Endometrial microvascular endothelial cells (primary cell): Measurements from ENCODE around the gene CTBP1. TPM values are rescaled to one million over a fixed set of nuclear protein-coding genes. Genes with fewer than 3 reads are reported as not detected.
"Not testable (repeated sequence)": the region's sequence is repeated elsewhere in the genome, so short reads cannot be mapped to it uniquely, and the experiment has no call there.

Experiments used
- in situ Hi-C: cut with HindIII; loops from 2 replicates; pipeline ENCODE4 v1.10.0; 2017; ENCODE audit warnings: low sequenced_read_pairs, low pct_unique_long_range_greater_than_20kb; ENCODE audit errors: inconsistent ontology term
- total RNA-seq: library from RNA; depleted of rRNA; stranded (reverse); fragments of >200 nt; gene quantifications from one replicate; pipeline ENCODE4 v1.2.3, GENCODE V29; 2015; ENCODE audit errors: inconsistent ontology term

CTBP1 gene
- total RNA-seq, 1 donor from 2014 or later, result 237 TPM

DNA sequence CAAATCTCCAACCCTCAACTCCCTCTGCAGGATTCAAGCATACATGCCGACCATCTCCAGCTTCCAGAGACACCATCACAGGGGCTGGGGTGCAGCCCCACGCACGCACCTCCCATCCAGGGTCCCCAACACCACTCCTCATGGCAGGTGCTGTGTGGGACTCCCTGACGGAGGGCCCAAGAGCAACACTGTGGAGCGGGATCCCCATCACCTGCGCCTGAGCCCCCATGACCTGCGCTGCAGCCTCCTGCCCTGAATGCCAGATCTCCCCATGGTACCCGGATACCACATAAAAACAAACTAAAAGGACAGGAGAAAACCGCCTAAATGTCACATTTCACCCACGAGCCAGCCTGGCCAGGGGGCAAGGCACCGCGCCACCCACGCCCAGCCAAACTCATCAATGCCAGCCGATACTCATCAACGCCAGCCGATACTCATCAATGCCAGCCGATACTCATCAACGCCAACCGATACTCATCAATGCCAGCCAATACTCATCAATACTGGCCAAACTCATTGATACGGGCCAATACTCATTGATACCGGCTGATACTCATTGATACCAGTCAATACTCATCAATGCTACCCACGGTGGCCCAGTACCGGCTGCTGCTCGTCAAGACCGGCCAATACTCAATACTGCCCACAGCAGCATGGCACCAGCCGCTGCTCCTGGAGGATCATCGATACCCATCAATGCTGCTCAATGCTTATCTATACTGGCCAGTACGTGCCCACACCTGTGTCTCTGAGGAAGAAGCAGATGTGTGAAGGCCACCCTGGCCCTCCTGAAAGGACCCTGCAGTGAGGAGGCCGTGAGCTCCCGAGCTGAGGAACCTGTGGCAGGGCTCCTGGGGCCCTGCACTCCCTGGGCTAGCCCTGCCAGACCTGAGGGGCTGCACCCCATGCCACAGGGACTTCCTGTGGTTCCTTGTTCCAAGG is 6.2 kb downstream of the CTBP1 start:
- in situ Hi-C loops, result no loop called here

DNA sequence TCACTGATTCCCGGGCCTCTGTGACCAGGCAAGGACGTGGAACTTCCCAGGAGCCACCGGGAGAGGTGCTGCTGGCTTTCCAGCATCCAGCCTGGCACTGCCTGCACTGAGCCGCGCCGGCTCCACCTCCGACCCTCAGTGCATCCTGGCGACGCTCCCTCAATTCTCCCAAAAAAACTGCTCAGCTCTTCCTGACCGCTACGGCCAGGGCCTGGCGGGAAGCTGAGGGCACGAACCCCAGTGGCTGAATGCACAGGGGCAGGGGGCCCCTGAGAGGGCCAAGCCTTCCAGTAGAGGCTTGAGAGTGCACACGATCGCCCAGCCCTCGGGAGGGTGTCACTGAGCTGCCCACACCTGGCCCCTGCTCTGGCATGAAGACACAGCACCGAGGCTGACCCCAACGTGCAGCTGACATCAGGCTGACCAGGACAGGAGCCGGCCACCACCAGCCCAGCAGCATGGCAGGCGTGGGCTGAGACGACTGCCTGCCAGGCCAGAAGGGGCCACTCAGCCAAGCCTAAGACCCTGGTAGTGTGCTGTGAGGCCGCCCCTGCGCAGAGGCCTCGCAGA is 6.9 kb downstream of the CTBP1 start:
- in situ Hi-C loops, result no loop called here

DNA sequence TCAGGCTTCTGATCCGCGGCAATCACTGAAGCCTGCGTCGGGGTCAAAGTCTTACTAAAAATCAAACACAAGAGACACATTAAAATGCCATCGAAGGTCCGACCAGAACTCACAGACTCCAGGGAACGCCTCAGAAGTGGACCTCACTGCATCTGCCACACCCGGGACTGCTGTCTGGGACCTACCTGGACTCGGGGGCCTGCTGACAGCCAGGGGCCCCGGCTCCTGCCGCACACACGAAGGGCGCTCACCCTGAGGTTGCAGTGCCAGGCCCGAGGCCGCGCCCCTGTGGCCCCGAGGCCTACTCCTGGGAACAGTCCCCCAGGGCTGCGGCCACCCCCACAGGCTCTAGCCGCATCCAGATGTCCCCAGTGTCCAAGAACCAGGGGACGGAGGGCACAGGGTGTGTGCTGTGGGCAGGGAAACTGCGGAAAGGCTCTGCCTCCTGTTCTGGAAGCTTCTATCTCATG is 7.4 kb downstream of the CTBP1 start:
- in situ Hi-C loops, result no loop called here

DNA sequence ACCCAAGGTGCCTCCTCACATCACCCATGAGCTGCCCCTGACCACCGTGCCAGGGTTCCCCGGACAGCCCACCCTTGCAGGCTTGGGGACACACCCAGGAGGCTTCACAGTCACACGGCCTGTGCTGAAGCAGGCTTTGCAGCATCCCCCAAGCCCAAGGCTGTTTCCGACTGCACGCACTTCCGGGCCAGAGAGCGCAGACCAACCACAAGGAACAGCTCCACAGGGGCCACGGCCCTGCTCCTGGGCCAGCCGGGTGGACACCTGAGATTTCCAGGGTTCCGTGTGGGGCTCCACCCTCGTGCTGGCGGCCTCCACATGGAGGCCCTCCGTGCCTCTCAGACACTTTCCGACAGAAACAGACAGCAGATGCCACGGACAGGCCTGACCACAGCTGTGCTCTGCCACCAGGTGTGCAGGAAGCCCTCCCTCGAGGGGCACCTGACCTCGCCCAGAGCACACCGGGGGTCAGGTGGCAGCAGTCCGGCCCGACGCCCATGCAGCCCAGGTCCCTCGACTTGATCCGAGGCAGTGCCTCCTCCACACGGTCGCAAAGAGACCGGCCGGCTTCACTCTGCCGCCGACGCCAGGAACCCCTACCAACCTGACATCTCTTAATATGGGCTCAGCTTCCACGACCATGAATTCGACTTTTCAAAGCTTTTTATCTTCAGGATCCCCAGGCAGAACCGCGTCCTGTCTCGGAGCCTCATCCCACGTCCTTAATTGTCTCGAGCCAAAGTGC is 8.0 kb downstream of the CTBP1 start:
- in situ Hi-C loops, result no loop called here

DNA sequence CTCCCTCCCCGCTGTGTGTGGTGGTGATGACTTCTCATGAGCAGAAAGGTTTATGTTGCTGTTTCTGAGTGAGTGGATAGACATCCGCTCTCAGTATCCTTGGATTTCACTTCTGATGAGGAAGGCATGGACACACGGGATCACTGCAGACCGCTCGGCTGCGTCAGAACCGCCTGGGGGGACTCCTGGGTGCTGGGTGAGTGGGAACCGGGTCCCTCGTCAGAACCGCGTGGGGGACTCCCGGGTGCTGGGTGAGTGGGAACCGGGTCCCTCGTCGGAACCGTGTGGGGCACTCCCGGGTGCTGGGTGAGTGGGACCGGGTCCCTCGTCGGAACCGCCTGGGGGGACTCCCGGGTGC is 9.0 kb downstream of the CTBP1 start:
- in situ Hi-C loops, result no loop called here

DNA sequence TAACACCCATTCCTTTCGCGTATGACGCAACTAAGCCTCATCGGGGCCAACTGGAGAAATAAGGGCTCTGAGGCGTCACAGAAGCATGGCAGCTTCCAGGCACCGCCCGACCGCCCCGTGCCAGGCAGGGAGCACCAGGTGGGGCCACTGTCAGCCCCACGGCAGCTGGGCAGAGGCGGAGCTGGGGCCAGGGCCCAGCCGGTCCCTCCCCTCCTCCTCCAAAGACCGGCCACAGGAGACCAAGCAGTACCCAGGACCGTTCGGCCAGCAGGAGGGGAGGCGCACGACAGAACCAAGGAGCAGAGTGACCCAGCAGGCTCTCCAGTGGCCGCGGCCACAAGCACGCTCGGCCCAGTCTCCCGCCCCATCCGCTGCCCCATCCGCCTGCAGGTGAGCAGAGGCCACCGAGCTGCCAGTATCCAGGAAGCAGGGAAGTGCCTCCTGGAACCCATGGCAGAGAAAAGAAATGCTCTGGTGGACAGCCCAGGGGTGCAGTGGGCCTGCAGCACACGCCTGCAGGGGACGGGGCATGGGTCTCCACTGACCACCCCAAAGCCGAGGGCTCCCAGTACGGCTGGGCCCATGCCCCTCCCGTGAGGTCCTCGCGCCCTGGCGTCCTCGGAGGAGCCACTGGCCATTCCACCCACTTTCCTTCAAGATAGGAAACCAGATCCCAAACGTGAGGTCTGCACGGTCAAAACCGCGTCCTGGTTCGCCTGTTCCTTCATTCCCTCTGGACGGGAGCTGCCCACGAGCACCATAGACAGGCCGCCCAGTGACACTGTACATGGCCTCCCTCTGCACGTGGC is 9.6 kb downstream of the CTBP1 start:
- in situ Hi-C loops, result no loop called here

DNA sequence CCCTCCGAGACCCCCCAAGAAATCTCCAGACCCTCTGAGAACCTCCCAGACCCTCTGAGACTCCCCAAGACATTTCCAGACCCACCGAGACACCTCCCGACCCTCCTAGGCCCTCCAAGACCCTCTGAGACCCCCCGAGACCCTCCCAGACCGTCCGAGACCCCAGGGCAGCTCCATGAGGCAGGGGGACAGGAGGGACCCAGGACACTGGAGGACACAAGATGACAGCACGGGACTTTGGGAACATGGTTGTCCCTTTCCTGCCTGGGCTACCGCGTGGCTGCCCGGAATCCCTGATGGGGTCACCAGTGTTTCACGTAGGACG is 10.3 kb downstream of the CTBP1 start:
- in situ Hi-C loops, result no loop called here

DNA sequence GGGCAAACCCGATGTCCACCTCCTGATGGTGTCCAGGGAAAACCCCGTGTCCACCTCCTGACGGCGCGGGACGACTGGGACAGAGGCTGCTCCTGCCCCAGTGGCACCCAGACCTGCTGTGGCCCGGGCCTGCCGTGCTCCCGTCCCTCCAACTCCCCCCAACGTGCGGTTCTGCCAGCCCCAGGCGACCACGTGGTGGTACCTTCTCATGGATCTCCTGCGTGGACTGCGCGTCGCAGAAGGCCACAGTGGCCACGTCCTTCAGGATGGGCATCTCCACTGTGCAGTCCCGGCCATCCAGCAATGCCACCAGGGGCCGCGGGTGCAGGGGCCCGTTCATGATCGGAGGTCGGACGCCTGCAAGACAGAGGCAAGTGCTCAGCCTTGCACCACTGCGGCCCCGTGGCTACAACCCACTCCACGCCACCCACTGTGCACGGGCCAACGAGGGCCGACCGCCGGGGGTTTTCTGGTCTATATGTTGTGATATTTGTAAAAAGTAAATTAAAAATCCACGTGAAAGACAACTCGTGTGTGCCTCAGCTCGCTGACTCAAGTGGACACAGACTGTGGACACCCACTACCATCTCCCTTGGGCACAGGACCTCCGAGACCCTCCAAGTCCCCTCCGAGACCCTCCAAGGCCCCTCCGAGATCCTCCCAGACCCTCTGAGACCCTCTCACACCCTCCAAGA is 10.8 kb downstream of the CTBP1 start:
- in situ Hi-C loops, result no loop called here

DNA sequence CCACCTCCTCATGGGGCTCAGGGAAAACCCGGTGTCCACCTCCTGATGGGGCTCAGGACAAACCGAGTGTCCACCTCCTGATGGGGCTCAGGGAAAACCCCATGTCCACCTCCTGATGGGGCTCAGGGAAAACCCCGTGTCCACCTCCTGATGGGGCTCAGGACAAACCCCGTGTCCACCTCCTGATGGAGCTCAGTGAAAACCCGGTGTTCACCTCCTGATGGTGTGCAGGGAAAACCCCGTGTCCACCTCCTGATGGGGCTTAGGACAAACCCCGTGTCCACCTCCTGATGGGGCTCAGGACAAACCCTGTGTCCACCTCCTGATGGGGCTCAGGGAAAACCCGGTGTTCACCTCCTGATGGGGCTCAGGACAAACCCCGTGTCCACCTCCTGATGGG is 11.7 kb downstream of the CTBP1 start:
- in situ Hi-C loops, result not testable (repeated sequence)

DNA sequence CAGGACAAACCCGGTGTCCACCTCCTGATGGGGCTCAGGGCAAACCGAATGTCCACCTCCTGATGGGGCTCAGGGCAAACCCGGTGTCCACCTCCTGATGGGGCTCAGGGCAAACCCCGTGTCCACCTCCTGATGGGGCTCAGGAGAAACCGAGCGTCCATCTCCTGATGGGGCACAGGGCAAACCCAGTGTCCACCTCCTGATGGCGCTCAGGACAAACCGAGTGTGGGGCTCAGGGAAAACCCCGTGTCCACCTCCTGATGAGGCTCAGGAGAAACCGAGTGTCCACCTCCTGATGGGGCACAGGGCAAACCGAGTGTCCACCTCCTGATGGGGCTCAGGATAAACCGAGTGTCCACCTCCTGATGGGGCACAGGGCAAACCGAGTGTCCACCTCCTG is 12.1 kb downstream of the CTBP1 start:
- in situ Hi-C loops, result not testable (repeated sequence)

DNA sequence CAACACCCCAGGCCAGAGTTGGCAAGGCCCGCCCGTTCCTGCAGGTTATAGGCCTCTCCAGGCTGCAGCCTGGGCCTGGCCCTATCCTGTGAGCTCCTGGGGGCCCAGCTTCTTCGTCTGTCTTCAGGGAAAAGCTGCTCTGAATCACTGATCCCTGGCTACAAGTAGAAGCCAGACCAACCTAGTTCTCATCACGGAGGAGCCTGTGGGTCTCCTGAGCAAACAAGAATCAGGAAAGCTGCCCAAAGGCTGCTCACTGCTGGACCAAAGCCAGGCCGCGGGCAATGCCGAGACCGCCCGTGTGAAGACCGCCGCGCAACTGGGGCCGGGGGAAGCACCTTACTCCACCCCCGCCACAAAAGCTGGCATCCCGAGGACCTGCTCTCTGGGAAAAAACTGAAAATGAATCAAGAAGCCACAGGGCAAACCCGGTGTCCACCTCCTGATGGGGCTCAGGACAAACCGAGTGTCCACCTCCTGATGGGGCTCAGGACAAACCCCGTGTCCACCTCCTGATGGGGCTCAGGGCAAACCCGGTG is 12.8 kb downstream of the CTBP1 start:
- in situ Hi-C loops, result no loop called here

DNA sequence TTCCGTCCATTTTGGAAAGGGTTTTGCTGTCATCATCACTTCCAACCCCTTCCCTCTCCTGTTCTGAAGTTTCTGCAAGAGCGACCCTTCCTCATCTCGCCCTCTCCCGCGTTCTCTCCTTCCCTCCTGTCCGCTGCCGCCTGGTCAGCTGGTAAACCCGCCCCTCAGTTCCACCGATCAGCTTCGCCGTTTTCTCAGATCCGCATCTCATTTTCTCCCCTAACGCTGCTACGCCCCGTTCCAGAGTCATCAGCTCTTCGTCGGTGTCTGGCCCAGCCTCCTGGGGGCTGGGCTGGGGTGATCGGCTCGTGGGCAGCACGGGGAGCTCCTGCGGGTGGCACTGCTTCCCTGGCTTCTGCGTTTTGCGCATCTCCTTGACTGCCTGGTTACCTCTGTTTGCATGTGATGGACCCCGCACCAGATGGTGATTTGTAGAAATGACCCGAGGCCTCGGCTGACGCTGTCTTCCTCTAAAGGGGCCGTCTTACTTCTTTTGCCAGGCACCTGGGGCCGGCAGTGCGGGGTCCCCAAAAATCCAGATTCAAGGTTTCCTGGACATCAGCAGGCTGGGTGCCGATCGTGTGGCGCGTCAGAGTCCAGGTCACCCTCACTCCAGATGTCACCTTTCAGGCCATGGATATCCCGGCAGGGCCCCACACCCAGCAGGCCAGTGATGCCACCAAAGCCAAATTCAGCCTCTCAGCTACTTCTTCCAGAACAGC is 13.4 kb downstream of the CTBP1 start:
- in situ Hi-C loops, result no loop called here

DNA sequence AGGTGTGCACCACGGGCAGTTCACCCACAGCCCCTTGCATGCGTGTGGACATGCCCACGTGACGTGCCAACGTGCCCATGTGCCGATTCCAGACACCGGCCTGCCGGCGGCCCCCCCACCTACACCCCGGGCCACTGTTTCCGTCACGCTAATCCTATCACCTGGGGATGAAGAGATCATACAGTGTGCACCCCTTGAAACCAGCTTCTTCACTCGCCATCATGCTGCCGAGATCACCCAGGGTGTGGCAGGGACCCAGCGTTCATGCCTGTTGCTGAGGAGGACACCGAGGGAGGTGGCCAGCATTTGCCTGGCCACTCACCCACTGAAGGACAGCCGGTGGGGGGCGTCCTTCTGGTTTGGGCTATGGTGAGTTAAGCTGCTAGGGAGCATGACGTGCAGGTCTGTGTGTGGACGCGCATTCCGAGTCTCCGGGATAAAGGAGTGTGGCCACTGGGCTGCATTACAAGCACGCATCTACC is 14.1 kb downstream of the CTBP1 start:
- in situ Hi-C loops, result no loop called here

DNA sequence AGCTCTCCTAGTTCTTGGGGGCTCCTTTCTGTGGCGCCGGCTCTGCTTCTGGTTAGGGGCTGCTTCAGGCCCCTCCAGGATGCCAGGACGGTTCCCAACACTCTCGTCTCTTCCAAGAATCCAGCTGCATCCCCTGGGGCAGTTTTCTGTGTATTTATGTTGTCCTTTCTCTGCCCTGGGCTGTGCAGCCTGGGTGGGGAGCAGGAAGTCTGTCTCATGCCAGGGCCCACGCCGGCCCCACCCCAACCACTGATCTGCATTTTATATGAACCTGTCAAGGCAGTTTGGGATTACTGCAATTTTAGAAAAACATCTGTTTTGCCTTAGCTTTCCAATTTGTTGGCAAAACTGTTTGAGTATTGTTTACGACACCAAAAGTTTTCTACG is 14.6 kb downstream of the CTBP1 start:
- in situ Hi-C loops, result no loop called here

DNA sequence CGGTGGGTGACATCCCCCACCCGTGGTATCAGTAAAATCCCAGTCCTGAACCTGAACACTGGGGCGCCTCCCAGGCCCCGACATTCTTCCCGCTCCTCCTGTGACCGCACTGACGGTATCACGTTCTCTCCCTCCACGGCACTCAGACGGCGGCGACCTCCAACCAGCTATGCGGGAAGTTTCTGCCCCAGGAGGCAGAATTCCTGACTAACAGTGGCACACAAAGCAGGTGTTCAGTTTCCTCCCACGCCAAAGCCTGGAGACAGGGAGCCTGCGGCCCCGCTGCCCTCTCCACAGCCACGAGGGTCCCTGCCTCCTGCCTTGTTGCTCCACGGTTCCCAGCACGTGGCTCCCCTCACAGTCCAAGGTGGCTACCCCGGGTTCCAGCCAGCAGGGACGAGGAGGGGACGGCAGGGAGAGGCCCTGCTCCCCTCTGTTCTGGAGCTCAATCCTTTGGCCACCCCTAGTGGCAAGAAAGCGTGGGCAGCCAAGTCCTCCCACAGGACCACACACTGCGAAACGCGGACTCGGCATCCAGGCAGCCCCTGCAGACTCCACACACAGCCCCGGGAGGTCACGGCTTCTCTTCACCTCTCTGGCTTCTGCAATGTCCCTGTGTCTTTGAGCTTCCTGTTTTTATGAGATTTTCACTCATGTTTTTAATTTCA is 15.2 kb downstream of the CTBP1 start:
- in situ Hi-C loops, result no loop called here

DNA sequence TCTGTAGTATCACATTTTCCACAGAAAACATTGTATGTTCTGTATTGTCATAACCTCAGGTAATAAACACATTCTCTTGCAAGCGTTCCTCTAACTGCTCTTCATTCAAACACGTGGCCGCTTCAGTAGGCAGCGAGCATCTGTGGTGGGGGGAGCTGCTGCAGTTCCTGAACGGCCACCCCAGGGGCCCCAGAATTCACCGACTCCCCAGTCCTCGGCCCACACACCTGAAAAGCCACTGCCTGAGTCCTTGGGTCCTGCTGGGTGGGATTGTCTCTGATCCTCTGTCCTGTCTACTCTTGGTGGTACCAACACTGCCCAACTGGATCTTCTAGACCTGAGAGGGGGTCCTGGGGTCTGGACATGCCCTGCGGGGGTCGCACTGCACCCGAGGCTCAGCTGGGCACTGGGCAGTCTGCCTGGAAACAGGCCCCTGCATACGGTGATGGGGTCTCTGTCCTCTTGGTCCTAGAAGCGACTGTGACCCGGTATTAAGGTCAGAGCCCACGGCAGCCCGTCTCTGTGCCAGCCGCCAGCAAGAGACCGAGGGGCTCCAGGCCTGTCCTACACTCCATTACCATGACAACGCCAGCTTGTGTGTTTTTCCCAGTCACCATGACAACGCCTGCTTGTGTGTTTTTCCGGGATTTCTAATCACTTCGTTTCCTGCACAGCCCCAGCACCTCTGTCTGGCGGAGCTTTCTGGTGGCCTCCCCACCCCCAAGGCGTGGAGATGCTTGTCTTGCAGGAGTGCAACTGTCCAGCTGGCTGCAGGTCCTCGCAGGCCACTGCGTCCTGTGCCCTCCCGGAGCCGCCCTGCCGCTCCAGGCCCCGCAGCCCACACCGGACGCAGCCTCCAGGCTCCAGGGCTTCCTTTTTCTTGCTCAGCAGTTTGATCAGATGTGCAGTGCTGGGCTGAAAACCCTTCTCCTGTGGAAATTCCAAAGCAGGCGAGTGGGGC is 16.0 kb downstream of the CTBP1 start:
- in situ Hi-C loops, result no loop called here
